Fibroblast of skin of right quadriceps (primary cell): Measurements from ENCODE around the gene SIN3A.
A peak's percentile ranks its signal among the peaks of the same experiment; 100 is the strongest.

ENCODE experiments used
- DNase-seq: peaks from one replicate; pipeline ENCODE4 v3.0.0-alpha.2; 2013

Gene SIN3A

DNA sequence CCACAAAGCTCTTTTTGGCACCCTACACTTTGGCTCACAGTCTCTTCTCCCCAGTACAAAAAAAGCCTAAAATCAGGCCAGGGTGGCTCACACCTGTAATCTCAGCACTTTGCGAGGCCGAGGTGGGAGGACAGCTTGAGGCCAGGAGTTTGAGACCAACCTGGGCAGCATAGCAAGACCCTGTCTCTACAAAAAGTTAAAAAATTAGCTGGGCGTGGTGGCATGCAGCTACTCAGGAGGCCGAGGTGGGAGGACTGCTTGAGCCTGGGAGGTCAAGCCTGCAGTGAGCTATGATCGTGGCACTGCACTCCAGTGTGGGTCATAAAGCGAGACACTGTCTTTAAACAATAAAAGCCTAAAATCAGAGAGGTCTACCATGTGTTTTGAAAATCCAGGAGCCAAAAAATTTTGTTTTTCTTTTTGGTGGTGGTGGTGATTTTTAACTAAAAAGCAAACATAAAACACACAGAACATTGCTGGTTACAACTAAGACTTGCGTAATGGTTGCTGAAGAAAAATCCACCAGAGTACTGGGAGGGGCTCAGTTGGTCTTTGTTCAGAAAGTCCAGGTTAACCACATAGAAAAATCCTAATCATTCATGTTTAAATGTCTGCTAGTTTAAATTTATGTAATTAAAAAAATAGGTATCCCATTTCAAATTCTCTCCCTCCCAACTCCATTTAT lies 81.5 kb downstream of the SIN3A start:
- no peak for DNase-seq

DNA sequence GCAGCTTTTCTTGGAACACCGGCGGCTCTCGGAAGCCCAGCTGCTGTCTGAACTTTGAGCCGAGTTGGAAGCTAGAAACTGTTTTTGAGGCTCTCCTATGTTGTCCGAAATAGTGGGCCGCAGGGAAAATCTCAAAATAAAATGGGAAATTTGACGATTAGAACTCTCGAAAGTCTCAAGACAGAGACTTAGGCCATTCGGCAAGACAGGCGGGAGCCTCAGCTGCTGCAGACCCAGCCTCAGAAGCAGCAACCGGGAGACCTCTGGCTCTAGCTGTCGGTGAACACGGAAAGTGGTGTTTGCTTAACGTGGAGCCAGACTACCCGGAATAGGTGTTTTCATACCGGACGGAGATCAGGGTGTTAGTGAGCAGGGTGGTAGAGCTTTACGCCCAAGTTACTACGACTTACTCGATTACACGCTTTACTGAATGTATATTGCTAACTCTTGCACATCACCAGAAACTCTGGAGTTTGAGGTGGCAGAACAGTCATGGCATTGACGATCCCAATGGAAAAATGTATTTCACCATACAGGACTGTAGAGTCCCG lies 82.7 kb downstream of the SIN3A start:
- DNase-seq, result no peak

- DNase-seq, result peak; percentile 93
Measured at GRCh38 chr15:75367913-75368688, 83.4 kb downstream of the SIN3A start, which contains the start of gene MAN2C1. Gene MAN2C1 (minus strand): TSS chr15:75368607. CDS start chr15:75368583, 24 bp downstream.

DNA sequence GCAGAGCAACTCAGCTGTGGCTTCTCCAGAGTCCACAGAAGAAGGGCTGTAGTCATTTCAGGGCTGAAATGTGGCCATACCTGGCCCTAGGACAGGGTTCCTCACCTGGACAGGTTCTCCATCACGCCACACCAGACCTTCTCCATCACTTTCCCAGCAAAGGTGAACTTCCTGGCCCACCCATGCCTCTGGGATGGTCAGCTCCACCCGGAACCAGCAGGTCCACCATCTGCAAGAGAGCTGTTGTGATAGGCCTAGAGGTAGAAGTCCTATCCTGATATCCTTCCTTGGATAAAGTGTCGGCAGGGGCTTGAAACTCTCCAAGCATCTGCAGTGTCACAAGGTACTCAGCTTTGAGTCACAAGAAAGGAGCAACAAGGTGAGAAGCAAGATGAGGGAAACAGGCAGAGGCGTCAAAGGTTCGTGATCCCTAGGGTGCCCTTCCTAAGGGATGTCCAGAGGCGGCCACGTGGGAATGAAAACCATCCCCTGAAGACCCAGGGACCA lies 84.0 kb downstream of the SIN3A start:
- no peak for DNase-seq

- DNase-seq, result no peak
Measured at GRCh38 chr15:75367006-75367405, 84.5 kb downstream of the SIN3A start.

DNA sequence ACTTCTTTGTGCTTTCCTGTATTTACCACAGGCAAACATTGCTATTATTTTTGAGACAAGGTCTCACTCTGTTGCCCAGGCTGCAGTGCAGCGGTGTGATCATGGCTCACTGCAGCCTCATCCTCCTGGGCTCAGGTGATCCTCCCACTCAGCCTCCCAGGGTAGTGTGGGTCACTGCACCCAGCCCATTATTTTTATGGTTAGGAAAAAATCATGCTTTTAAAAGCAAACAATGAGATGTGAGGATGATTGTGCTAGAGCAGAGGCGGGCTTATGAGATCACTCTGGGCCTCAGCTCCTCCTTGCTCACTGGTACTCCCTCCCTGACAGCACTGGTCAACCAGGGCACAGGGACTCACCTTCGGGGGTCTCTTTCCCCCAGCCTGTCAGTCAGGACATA lies 85.3 kb downstream of the SIN3A start:
- DNase-seq, result no peak

GRCh38 chr15:75364881-75365280 lies 86.6 kb downstream of the SIN3A start:
- no peak for DNase-seq

- DNase-seq, result no peak
Measured at GRCh38 chr15:75363786-75364185, 87.7 kb downstream of the SIN3A start.

DNA sequence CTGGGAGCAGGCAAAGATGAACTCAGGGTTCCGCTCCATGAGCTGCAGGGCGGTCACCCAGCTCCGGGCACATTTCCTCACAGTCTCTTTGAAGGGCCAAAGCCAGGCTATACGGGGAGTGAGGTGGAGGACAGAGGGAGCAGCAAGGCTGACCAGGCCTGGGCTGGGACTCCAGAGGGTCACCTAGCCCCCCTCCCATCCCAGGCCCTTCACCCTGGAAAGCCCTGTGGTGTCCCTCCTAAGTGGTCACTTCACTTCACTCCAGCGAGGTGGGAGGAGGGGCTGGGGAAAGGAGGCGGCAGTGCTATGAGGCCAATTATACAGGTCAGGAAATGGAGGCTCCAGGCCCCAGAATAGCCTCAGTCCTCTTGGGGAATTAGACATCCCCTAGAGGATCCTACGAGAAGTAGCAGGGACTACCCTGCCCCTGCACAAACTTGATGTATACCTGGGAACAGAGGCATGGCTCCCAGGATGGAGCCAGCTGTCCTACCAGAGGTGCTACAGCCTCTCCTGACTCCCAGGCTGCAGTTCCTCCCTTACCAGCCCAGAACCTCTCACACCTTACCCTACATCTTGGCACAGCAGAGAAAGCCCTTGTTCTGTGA lies 88.7 kb downstream of the SIN3A start:
- DNase-seq, result no peak

- DNase-seq, result no peak
Measured at GRCh38 chr15:75361989-75362641, 89.4 kb downstream of the SIN3A start.

- DNase-seq, result no peak
Measured at GRCh38 chr15:75361361-75361988, 90.0 kb downstream of the SIN3A start.

DNA sequence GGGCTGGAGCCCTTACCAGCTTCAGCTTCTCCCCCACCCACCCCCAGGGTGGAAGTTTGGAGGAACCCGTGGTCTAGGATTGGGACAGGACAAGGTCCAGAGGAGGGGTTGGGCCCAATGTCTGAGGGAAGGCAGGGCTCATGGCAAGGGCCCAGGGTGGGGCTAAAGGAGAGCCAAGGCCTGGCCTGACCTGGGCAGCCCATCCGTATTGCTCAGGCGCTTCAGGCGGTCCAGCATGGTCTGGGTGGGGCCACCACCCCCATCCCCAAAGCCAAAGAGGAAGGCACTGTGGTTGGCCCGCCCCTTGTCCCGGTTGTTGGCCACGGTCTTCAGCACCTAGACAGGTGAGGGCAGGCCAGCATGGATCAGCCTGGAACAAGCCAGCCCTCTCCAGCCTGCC lies 90.6 kb downstream of the SIN3A start:
- no peak for DNase-seq

- no peak for DNase-seq
Measured at GRCh38 chr15:75360391-75360790, 91.1 kb downstream of the SIN3A start.

DNA sequence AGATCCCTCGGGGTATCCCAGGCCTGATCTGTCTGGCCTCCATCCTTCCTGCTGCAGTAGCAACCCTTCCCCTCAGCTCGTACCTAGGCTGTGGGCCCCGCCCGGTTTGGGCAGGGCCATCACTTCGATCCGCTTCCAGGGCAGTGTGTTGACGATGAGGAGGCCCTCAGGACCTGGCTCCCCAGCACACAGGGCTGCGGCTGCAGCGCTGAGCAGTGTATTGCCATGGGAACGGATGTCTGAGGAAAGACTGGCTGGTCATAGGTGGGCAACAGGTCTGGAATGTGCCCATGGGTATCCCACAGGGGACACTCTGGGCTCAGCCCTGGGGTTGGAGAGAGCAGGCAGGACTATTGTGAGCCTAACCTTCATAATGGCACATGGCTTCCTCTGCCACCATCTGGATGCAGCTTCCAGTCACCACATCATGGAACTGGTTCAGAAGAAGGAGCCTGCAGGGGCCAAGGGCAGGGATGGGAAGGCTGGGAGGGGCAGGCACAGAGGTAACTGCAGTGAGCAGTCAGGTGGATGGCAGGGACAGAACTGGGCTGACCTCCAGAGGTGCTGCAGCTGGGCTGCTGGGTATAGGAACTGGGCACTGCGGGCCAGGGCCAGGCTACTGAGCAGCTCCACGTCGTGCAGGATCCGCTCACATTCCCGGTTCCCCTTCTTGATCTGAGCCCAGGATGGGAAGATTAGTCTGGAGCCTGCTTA lies 91.8 kb downstream of the SIN3A start:
- DNase-seq, result no peak

DNA sequence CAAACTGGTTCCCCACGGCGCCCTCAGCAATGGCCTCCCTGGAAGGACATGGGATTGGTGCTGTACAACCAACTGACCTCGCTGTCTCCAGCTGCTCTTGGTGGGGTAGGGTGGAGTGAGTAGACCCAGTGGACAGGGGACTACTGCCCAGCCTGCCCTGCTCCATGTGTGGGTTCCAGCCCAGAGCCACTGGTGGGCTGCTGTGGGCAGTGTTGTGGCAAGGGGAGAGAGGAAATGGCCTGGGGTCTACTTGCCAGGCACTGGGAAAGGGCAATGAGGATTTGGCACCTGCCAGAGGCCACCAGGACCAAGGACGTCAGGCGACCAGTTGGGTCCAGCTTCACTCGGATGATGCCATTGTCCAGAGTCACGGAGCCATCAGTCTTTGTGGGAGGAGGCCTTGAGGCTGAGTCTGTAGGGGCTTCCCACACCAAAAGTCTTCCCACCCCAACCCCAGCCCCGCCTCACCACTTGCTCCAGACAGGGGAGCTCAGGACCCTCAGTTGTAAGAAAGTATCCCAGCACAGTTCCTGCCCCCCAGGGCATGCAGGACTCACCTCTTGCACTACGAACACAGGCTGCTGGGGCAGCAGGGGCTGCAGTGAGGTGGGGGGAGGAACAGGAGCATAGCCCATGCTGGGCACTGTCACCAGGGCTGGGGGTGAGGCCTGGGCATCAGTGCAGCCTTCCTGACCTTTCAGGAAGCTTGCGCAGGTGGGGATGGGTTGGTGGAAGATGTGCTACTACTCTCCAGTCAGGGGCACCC lies 92.5 kb downstream of the SIN3A start:
- DNase-seq, result no peak

GRCh38 chr15:75357976-75358673 lies 93.4 kb downstream of the SIN3A start:
- no peak for DNase-seq

GRCh38 chr15:75356517-75356916 lies 95.0 kb downstream of the SIN3A start:
- no peak for DNase-seq

GRCh38 chr15:75356006-75356405 lies 95.5 kb downstream of the SIN3A start:
- DNase-seq, result no peak

- DNase-seq, result no peak
Measured at GRCh38 chr15:75355369-75355768, 96.1 kb downstream of the SIN3A start.

DNA sequence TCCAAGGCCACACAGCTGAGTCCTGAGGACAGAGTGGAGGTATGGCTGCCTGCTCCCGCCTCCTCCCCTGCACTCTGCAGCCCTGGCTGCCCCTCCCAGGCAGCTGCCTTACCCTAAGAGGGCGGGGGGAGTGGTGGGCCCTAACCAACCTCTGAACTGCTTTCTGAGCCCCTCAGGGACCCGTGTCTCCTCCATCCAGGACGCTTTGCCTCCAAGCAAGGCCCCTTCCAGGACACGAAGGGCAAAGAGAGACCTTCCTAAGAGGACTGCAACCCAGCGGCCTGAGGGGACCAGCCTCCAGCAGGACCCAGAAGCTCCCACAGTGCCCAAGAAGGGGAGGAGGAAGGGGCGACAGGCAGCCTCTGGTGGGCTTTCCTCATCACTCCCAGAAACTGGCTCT lies 97.0 kb downstream of the SIN3A start:
- DNase-seq, result no peak
